MV-4-11 (cell line): Measurements from ENCODE around the gene EEF1AKMT3.

ENCODE experiments used
- DNase-seq: peaks from one replicate; lab custom pipeline; 2025; lab: John Stamatoyannopoulos, UW

EEF1AKMT3 gene

DNA sequence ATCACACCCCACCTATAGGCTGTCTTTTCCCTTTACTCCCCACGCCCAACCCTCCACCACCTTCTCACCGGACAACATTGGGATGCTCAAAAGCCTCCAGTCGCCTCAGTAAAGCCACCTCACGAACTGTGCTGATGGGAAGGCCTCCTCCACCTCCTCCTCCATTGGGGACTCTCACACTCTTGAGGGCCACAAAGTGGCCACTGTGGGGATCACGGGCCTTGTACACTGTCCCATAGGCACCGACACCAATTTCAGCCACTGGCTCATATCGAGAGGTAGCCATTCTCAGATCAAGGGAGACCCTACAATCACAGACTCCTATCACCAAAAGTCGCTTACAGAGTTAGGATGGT is 21.0 kb upstream of the EEF1AKMT3 start:
- no peak for DNase-seq

DNA sequence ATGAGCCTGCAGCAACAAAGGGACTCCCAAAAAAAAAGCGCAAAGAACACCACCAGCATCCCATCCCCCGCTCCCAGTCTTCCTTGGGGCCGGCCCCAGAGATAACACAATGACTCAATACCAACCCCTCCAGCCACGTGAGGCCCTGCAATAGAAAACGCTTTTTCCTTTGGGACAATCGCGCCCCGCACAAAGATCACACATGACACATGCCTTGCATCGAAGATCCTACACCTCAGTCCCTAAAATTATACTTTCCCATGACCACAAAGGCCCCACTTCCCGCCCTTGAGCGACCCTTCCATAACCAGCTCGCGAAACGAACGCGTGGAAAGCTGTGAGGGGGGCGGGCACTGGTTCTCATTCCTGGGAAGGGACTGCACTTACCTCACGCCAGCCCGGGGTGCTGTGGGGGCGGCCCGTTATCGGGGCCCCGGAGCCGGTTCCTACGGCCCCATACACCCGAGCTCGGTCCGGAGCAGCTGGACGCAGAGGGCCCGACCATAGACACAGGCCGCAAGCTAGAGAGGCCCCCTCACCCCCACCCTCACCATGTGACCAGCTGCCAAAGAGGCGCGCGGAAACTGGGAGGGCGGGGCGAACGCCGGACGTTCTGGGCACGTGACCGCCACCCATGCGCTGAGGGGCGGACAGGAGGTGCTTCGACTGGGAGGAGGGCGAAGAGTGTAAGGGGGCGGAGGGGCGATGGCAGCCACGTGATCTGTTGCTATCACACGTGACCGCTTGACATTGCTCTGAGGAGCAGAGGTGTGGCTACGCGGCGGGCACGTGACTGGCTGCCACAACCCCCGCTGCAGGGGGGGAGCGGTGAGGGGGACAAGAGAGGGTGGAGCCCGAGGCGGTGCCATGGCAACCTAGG is 20.4 kb upstream of the EEF1AKMT3 start, which contains the start of gene CDK4:
TSS of gene CDK4 (minus strand) at position 523 of the 880 bp plus-strand sequence. CDS start 593 bp downstream, outside the sequence.
- peak; percentile 100 for DNase-seq

DNA sequence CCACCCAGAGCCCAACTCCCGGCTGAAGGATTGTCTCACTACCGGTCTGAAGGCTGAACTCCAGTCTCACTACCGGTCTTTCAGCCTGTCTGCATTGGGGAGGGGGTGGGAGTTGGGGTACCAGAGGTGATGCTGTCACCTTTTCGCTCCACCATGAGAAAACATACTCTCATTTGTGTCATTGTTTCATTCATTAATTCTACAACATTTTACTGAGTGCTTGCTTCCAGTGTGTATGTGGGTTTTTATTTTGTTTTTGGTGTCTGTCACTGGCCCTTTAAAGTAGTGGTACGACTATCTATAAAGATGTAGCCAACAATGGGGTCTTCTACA is 19.8 kb upstream of the EEF1AKMT3 start:
- DNase-seq: no peak

DNA sequence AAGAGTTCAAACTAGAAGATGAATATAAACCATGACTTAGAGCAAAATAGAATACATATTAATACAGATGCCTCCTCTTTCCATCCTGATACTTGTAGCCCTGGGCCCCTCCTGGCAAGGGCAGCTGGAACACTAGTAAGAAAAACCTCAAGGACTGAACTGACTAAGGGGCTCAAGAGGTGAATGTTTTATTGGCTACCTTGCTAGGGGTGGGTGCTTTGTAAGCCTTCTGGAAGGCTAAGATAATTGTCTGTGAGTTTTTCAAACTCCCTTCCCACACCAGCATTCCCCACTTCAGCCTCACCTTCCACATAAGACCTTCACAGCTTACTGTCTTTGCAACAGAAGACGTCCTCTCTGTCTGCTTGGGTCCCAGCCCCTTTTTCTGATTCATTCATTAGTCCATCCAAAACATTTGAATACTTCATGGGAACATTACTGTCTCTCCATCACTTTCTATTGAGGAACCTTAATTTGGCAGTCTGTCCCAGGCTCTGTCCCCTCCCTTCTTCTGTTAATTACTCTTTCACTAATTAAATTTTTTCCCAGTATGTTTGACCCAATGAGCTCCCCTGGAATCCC is 18.6 kb upstream of the EEF1AKMT3 start:
- no peak for DNase-seq

DNA sequence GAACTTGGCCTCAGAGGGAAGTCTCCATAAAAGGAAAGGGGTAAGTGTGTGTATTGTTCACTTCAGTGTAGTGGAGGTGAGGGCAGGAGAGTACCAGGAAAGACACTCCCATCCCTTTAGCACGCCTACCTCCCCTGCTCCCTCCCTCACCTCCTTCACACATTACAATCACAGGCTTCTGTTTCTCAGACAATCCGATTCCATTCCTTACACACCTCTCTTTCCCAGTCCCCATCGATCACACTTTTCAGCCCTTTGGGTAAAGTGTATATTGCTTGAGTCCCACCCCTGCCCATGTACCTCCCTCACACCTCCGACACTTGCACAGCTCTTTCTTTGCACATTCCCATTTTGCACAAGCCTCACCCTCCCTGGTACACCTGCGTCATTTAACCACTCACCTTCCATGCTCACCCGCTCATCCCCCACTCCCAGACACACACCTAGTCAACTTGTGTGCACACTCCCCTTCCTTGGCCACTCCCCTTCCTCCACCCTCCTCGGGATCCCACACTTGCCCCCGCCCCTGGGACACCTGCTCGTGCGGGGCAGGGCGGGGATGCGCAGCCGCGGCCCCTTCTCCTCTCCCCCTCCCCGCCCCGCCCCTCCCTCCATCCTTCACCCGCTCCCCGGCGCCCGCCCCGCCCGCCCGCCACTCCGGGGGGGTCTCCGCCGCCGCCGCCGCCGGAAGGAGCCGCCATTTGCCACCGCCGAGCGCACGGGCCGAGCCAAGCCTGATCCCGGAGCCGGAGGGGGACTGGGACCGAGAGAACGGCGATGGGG is 17.8 kb upstream of the EEF1AKMT3 start, which contains the start of gene MARCHF9:
TSS of gene MARCHF9 (plus strand) at position 693 of the 783 bp plus-strand sequence. CDS start 426 bp downstream, outside the sequence.
- DNase-seq: no peak

DNA sequence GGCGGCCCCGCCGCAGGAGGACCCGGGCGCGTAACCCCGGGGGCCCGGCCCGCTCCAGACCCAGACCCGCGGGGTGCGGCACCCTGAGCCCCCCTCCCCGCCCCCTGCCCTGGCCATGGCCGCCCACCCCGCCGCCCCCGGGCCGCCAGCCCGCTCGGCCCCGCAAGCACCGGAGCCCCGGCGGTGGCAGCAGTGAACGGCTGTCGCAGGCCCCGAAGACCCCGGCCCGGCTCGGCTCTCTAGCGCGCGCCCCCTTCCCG is 17.3 kb upstream of the EEF1AKMT3 start:
- no peak for DNase-seq

DNA sequence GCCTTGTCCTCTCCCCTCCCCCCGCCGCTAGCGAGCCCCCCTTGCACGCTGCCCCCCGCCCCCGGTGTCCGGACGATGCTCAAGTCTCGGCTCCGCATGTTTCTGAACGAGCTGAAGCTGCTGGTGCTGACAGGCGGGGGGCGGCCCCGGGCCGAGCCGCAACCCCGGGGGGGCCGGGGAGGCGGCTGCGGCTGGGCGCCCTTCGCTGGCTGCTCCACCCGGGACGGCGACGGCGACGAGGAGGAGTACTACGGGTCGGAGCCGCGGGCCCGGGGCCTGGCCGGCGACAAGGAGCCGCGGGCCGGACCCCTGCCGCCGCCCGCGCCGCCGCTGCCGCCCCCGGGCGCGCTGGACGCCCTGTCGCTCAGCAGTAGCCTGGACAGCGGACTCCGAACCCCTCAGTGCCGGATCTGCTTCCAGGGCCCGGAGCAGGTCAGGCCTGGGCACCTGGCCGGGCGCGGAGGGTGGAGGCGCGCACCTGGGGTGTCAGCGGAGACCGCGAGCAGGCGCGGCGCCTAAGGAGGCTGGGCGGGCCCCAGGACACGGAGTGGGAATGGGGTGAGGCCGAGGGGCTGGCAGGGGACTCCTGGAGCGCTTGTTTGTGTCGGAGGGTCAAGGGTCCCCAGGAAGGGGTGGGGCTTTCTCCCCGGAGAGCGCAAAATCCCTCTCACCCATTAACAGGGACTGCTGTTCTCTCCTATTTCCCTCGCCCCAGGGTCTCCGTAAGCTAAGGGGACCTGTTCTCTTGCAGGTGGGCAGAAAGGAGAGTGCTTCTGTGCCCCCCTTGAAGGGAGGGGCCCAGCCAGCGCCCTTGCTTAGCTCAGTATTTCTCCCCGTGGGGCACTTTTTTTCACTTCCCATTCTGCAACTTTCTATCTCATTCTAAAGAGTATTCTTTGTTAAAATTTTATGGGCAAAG is 16.7 kb upstream of the EEF1AKMT3 start:
- peak; percentile 53 for DNase-seq

DNA sequence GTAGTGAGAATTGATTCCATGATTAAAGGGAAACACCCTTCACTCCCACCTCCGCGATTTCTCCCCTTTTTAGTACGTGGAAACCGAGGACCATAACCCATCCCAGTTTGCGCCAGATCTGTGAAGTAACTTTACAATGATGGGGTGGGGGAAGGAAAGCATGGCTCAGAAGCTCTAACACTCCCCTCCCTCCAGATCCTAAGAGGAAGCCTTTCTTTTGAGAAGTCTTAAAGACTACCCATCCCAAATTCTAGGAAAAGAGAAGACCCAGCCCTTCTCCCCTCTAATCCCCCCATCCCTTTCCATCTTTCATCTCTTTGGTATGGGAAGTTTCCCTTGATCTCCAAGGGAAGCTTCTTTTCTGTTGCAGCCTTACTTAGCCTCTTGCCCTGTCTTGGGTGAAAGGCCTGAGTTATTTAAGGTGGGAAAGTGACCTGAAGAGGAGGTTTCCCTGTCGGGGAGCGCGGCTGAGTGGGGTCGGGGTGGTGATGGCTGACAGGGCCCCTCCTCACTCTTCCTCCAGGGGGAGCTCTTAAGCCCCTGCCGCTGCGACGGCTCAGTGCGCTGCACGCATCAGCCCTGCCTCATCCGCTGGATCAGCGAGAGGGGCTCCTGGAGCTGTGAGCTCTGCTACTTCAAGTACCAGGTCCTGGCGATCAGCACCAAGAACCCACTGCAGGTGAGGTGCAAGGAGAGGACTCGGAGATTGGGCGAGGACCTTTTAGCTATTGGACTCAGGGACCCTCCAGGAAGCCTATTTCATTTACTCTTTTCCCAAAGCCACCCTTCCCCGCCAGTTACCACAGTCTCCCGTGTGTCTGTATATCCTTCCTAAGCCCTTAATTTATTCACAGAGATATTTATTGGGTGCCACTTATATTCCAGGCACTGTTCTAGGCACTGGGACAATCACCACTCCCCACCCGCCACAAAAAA is 15.7 kb upstream of the EEF1AKMT3 start:
- DNase-seq: peak; percentile 53

DNA sequence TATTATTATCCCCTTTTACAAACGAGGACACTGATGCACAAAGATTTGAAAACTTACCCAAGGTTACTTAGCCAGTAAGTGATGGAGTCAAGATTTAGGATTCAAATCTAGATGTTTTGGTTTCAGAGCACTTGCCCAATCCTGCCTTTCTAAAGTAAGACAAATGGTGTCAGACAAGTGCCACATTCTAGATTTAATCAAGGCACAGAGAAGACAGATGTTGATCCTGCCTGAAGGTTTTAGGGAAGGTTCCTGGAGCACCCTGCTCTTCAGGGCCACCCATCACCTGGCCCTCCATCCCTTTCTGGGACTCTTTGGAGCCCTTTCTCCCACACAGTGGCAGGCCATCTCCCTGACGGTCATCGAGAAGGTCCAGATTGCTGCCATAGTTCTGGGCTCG is 14.6 kb upstream of the EEF1AKMT3 start:
- no peak for DNase-seq

DNA sequence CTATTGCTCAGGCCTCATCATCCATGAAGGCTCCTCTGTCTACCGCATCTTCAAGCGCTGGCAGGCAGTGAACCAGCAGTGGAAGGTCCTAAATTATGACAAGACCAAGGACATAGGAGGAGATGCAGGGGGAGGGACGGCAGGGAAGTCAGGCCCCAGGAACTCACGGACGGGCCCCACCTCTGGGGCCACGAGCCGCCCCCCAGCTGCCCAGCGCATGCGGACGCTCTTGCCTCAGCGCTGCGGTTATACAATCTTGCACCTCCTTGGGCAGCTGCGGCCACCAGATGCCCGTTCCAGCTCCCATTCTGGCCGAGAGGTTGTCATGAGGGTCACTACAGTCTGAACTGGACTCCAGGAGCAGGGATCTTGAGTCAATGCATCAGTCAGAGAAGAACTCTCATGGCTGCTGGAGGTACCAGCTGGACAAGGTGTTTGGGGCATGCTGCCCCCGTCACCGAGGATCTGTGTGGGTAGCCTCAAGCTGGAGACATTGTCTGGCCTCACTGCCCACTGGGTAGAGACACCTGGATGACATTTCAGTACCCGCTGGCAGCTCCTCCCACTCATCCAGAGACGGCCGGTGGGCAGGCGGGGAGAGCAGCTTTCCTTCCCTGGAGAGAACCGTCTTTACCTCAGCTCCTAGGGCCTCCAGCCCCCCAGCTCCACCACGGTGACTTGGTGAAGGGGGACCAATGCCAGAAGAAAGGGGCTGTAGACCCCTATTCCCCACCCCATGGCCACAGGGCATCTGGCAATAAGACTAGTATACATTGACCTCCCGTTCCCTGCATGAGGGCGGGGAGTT is 13.7 kb upstream of the EEF1AKMT3 start:
- DNase-seq: no peak

DNA sequence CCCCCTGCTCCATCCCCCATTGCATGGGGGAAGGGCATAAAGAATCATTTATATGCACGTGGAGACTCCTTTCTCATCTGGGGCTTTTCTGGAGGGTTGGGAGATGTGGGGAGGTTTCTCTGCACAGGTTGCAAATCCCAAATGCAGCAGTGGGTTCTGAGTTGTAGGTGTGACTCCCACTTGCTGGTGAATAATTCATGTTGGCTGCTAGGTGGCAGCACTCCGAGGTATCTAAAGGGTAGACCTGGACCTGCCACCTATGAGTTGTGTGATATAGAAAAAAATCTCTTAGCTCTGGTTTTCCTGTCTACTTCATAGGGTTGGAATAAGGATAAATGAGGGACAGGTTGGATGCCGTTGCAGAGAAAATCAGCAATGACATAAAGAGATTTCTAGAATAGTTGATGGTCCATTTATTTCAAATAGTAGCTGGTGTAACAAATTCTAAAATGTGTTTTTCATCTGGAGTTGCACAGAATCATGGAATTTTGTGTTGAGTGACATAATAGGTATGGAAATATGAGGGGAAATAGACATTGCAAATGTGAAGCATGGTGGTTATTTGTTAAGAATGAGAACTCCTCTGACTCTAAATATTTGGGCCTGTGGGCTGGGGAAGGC is 12.9 kb upstream of the EEF1AKMT3 start:
- no peak for DNase-seq

DNA sequence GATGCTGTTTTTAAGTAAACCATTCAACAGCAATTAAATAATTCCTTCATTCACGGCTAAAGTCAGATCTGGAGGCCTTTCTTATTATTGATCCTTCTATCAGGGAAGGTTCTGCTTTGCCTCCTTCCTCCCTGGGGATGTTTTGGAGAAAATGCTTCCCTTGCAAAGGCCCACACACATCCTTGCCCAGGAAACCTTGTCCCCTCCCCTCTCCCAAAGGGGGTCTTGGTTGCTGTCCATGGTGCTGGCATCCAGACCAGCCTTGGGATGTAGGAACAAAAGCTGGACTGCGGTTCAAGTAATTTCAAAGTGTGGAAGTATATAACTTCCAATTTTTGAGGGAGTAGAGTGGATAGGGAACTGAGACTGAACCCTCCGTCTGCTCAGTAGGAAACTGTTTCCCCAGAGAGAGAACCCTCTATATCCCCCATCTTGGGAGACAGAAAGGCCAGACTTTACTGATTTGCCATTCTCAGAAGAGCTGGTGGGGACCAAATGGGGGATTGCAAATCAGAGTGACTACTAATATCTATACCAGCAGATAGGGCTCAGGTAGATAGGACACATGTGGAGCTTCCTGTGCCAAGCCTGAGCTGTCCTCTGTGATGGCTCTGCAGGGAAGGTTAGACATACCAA is 11.9 kb upstream of the EEF1AKMT3 start:
- no peak for DNase-seq

DNA sequence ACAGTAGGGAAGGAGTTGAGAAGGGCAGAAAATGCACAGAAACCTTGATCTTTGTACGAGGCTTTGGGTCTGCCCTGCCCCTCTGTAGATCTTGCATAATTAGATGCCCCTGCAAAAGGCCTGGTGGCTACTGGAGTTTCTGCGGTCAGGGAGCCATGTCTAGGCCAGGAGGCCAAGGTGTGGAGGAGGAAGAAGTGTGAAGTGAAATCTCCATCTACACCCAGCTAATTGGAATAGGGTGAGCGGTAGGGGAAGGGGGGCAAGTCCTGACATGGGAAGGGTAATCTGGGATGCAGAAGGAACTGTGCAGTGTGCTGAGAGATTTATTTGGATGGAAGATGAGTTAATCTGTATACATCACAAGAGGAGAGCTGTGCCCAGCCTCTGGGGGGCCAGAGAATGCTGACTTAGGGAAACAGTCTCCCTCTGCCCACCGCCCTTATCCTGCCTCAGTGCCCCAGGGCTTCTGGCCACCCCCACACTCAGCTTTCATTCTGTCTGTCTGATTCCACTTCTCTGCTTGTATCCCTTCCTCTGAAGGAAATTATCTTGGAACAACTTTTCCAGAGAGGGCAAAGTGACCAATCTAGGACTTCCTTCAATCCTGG is 10.9 kb upstream of the EEF1AKMT3 start:
- DNase-seq: no peak

DNA sequence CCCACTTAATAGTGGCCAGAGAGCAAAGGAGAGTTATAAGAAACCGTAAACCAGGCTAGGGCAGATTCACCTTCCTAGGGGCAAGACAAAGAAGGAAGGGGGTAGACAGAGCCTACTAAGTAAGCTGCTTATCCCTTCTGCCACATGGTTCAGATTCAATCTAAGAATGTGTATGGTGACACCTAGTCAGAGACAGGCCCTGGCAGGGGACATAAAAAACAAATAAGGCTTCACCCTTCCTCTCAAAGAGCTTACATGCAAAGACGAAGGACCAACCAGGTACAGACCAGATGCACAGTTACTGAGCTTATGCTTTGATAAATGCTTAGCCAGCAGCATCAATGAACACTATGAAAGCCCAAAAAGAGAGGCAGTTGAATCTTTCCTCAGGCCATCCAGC is 10.0 kb upstream of the EEF1AKMT3 start:
- DNase-seq: no peak

DNA sequence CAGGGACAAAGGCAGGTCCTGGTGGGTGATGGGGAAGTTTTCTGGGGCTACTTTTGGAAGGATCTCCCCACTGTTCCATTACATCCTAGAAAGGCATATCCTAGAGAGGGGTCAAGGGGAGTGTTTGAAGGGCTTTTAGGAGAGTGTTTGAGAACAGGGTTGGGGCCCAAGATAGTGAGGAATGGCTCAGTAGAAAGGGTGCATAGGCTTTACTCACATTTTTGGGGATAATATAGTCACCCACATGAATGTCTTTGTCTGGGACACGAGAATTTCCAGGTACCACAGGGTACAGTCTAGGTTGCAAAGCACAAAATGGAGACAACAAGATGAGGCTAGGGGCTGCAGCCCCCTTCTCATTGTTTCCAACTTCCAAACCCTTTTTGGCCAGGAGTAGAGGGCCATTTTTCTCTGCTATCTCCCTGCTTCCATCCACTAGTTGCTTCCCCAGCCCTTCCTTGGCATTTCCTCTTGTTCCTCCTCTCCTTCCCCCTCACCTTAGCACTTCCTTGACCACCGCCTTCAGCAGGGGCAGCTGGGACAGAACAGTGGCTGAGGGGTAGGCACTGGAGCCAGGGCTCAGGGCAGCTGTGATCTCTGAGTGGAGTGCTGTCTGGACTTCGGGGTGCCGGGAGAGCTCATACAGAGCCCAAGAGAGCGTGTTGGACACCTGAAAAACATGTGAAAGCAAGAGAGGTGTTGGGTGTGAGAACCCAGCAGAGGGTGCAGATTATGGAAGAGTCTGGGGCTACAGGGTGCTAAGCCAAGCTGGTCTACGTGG is 8.3 kb upstream of the EEF1AKMT3 start:
- DNase-seq: no peak

DNA sequence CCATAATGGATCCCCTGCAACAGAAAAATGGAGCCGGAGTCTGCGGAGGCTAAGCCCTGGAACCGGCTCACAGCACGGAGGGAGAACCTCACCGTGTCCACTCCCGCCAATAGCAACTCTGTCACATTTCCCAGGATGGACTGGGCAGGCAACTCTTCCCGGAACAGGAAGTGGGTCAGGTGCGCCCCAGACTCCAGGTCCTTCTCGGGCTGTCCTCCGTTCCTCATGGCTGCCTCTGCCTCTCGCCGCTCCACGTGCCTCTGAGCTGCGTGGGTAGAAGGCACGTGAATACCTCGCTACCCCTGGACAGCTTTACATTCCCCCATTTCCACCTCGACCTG is 7.8 kb upstream of the EEF1AKMT3 start:
- no peak for DNase-seq

DNA sequence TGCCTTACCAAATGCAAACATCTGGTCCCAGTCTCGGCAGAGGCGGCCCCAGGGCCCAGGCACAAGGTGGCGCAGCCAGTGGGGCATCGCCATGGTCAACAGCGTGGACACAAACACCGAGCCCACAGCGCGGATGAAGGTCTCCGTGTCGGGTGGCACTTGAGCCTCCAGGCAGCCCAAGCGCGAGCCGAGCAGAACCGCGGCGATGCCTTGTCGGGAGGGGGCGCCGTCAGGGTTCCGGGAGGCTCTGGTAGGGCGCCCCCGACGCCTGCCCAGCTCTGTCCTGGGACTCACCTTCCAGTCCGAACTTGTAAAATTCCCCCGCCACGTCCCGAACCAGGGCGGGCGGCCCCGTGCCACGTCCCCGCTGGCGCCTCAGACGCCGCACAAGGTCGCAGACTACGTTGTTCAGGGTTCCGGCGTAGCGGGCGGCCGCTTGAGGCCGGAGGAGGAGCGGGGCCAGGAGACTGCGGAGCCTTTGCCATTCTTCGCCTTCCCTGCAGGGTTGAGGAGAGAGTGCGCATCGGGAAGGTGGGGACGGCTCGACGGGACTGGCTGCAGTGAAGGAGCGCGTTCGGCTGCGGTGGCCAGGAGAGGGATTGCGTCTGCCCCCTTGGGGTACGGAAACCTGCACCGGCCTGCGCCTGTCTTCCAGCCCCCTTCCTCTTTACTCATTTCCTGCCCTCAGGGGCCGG is 7.3 kb upstream of the EEF1AKMT3 start:
- DNase-seq: no peak
